A673 (cell line): ENCODE data around the gene LY6G5B. TPM values are rescaled to one million over a fixed set of nuclear protein-coding genes. Genes with fewer than 3 reads are reported as not detected.

Experiments used
- BruUV-seq: library from RNA; stranded (reverse); fragments of 400-500 nt; replicated peaks from 2 replicates; lab custom pipeline; 2021; lab: Mats Ljungman, UMichigan
- CTCF ChIA-PET: fragments of 300-600 bp; sonication (Branson Sonifier 250); formaldehyde crosslinking; loops from one replicate; lab custom pipeline; 2022; ENCODE audit warnings: antibody characterized with exemption; lab: Charles Lee
- POLR2A ChIA-PET: fragments of 300-600 bp; sonication (Branson Sonifier 250); formaldehyde crosslinking; loops from one replicate; lab custom pipeline; 2022; ENCODE audit warnings: antibody characterized with exemption; ENCODE audit not compliant: low non-redundant PET; lab: Charles Lee
- DNase-seq: peaks from one replicate; pipeline ENCODE4 v3.0.0-alpha.2; 2015; ENCODE audit warnings: low spot score
- H3K27ac ChIP-seq: fragments of 200-600 bp; sonication (generic); 2 replicates; pipeline ENCODE4 v1.5.1; 2016; ENCODE audit warnings: mixed run types, low read depth, mild to moderate bottlenecking, mixed read lengths, antibody characterized with exemption, low read length; ENCODE audit not compliant: poor library complexity, severe bottlenecking
- H3K27me3 ChIP-seq: fragments of 200-600 bp; sonication (generic); replicated peaks from 2 replicates; pipeline ENCODE4 v1.6.1; 2017; ENCODE audit warnings: mixed run types, low read depth, mild to moderate bottlenecking, mixed read lengths, antibody characterized with exemption, low read length; ENCODE audit not compliant: insufficient read depth, poor library complexity
- H3K36me3 ChIP-seq: fragments of 200-600 bp; sonication (generic); 2 replicates; pipeline ENCODE4 v1.6.1; 2016; ENCODE audit warnings: mixed run types, mild to moderate bottlenecking, mixed read lengths, antibody characterized with exemption, low read length; ENCODE audit not compliant: insufficient read depth, poor library complexity, severe bottlenecking
- H3K4me1 ChIP-seq: fragments of 200-600 bp; sonication (generic); 2 replicates; pipeline ENCODE4 v1.6.1; 2017; ENCODE audit warnings: mixed run types, mild to moderate bottlenecking, mixed read lengths, antibody characterized with exemption, low read length; ENCODE audit not compliant: insufficient read depth, poor library complexity, severe bottlenecking
- H3K4me3 ChIP-seq: fragments of 200-600 bp; sonication (generic); 2 replicates; pipeline ENCODE4 v1.5.1; 2016; ENCODE audit warnings: low read depth, mixed run types, mild to moderate bottlenecking, mixed read lengths, low read length; ENCODE audit not compliant: poor library complexity, severe bottlenecking
- H3K9me3 ChIP-seq: fragments of 200-600 bp; sonication (generic); 2 replicates; pipeline ENCODE4 v1.6.1; 2016; ENCODE audit warnings: mixed run types, low read depth, mild to moderate bottlenecking, mixed read lengths, antibody characterized with exemption, low read length; ENCODE audit not compliant: poor library complexity, severe bottlenecking
- EZH2 ChIP-seq: fragments of 200-600 bp; sonication (generic); IDR thresholded peaks from 2 replicates; pipeline ENCODE4 v1.6.1; 2017; ENCODE audit warnings: borderline replicate concordance, low read depth, mild to moderate bottlenecking, mixed read lengths, antibody characterized with exemption, low read length; ENCODE audit not compliant: poor library complexity, severe bottlenecking
- intact Hi-C: fragments of 100-400 bp; cut with micrococcal nuclease; formaldehyde crosslinking; loops from one replicate; pipeline ENCODE4 v1.10.0; 2022; ENCODE audit not compliant: unreplicated experiment
- total RNA-seq: library from RNA; stranded (reverse); gene quantifications from 2 replicates; pipeline ENCODE4 v1.2.3, GENCODE V29; 2021
- TF ChIP-seq, protein P1 (sequence below): fragments of 300-800, 200-600 bp; sonication (generic); conservative IDR thresholded peaks from 2 replicates; pipeline ENCODE4 v1.5.1; 2017; ENCODE audit warnings: low read depth, mild to moderate bottlenecking, antibody characterized with exemption, low read length, moderate library complexity, mixed read lengths

LY6G5B gene
- total RNA-seq, 1 experiment from 2014 or later, result 18.9 TPM

GRCh38 chr6:31651602-31652191, 18.1 kb upstream of the LY6G5B start:
- peak; percentile 77 for DNase-seq
- TF ChIP-seq EZH2, result no peak
- TF ChIP-seq, protein P1, sequence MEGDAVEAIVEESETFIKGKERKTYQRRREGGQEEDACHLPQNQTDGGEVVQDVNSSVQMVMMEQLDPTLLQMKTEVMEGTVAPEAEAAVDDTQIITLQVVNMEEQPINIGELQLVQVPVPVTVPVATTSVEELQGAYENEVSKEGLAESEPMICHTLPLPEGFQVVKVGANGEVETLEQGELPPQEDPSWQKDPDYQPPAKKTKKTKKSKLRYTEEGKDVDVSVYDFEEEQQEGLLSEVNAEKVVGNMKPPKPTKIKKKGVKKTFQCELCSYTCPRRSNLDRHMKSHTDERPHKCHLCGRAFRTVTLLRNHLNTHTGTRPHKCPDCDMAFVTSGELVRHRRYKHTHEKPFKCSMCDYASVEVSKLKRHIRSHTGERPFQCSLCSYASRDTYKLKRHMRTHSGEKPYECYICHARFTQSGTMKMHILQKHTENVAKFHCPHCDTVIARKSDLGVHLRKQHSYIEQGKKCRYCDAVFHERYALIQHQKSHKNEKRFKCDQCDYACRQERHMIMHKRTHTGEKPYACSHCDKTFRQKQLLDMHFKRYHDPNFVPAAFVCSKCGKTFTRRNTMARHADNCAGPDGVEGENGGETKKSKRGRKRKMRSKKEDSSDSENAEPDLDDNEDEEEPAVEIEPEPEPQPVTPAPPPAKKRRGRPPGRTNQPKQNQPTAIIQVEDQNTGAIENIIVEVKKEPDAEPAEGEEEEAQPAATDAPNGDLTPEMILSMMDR, result no peak
- BruUV-seq, result TSS peak; percentile 58
- Histone ChIP-seq H3K4me3 (peak overlapping the region; percentile 63), H3K4me1 (peaks cover 8% of the 10 kb centered on the region), H3K9me3 (no peaks in the 10 kb centered on the region), H3K36me3 (peaks cover 31% of the 10 kb centered on the region), H3K27ac (peak overlapping the region; percentile 97), H3K27me3 (no peaks in the 10 kb centered on the region)
- intact Hi-C loops, result loop anchor here (10.0 kb wide), 1 partner anchor 107 kb away; the partner anchor contains the start of genes ATP6V1G2, DDX39B and NFKBIL1
- CTCF ChIA-PET, result interaction anchor here (0.6 to 1.2 kb wide), 2 partner anchors 9 to 30 kb away, joined by 3 to 5 read pairs; partner anchors contain the start of gene C6orf47
- POLR2A ChIA-PET, result interaction anchor here (0.7 to 1.0 kb wide), 2 partner anchors 12 to 176 kb away, joined by 3 to 4 read pairs; partner anchors contain the start of gene HSPA1B

DNA sequence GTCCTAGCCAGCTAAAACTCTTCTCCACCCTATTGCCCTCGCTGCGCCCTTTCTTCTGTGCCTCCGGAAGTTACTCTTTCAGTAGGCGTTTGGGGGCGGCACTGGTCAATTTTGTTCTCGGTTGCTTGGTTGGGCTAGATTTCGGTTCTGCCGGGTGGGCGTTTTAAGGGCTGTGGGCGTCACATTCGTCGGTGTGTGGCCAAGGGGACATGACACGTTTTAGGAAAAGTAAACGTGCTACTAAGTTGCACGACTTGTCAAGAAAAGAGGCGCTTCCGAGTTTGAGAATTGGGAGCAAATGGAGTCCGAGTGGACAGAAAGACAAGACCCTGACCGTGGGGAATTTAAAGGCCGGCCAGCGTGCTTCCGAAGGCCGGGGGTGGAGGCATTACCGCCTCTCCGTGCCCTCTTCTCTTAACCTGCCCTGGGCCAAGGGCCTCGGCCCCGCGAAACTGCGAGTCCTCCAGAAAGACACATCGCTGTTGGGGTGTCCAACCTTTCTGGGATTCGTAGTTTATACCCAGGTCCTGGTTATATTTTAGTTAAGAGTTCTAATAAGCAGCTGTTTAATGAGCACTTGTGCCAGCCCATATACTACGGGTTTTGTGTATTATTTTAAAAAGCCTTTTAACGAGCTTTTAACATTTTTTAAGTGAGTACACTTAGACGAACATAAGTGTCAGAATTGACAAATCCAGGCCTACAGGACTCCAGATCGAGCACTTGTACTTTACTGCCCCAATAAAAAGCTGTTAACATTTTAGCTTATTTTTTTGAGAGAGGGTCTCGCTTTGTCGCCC, 16.7 kb upstream of the LY6G5B start:
- ChIA-PET POLR2A (interaction anchor here (0.6 to 1.0 kb wide), 3 partner anchors 11 to 194 kb away, joined by 3 to 5 read pairs (median 4); partner anchors contain the start of gene HSPA1B), CTCF (interaction anchor here (1.2 kb wide), 1 partner anchor 8 kb away, joined by 5 read pairs; the partner anchor contains the start of gene C6orf47)
- H3K27ac ChIP-seq, result peak overlapping the region; percentile 97
- no peaks in the 10 kb centered on the region for H3K27me3 ChIP-seq
- TSS peak; percentile 95 for BruUV-seq
- H3K9me3 ChIP-seq, result no peaks in the 10 kb centered on the region
- peaks cover 19% of the 10 kb centered on the region for H3K36me3 ChIP-seq
- intact Hi-C loops, result loop anchor here (10.0 kb wide), 1 partner anchor 108 kb away; the partner anchor contains the start of genes ATP6V1G2, DDX39B and NFKBIL1
- peak overlapping the region; percentile 63 for H3K4me3 ChIP-seq
- DNase-seq, result peak; percentile 95
- peaks cover 14% of the 10 kb centered on the region for H3K4me1 ChIP-seq
- TF ChIP-seq, protein P1, result peak; percentile 30; the same call in 1 of the 2 replicates
- TF ChIP-seq EZH2, result no peak

- ChIA-PET CTCF (no interaction called here), POLR2A (interaction anchor here (0.6 to 0.8 kb wide), 2 partner anchors 12 to 173 kb away, joined by 3 read pairs; partner anchors contain the start of gene HSPA1B)
- TF ChIP-seq EZH2, result no peak
- TF ChIP-seq, protein P1, result no peak
- BruUV-seq, result no TSS peak
- DNase-seq, result no peak
- Histone ChIP-seq H3K9me3 (no peaks in the 10 kb centered on the region), H3K36me3 (peaks cover 3% of the 10 kb centered on the region), H3K27me3 (no peaks in the 10 kb centered on the region), H3K27ac (no peak overlapping the region), H3K4me1 (peaks cover 27% of the 10 kb centered on the region), H3K4me3 (no peak overlapping the region)
- intact Hi-C loops, result loop anchor here (10.0 kb wide), 1 partner anchor 110 kb away; the partner anchor contains the start of genes ATP6V1G2, DDX39B and NFKBIL1
These were observed 15.0 kb upstream of the LY6G5B start for GRCh38 chr6:31654574-31655348.
